Stomach (tissue), 4 donors: Measurements from ENCODE around the gene KATNB1.

ENCODE experiments used
- POLR2AphosphoS5 ChIP-seq, 3 donors: sonication (generic); formaldehyde crosslinking; IDR thresholded peaks; one replicate each; pipeline ENCODE4 v1.6.1; 2016; ENCODE audit warnings: antibody characterized with exemption in 3 of 3
- TF ChIP-seq, protein P1 (sequence below), 7 experiments: fragments of 450-650 bp in 4 of 7; fragments of 200-600 bp in 3 of 7; sonication (generic) in 3 of 7; IDR thresholded peaks; one replicate each; pipeline ENCODE4 v1.5.1; 2016 to 2019; ENCODE audit warnings: antibody characterized with exemption in 7 of 7, control low read depth in 2 of 7, mild to moderate bottlenecking in 1 of 7

DNA sequence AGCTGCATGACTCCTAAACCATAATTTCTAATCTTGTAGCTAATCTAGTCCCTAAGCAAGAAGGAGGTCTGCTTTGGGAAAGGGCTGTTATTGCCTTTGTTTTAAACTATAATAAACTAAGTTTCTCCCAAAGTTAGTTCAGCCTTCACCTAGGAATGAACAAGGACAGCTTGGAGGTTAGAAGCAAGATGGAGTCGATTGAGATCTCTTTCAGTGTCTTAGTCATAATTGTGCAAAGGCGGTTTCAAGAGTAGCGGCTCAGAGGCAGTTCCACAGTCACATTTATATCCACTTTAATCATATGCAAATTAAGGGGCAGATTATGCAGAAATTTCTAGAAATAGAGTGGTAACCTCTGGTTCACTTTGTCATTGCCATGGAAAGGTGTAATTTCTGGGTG is 23.6 kb upstream of the KATNB1 start:
- TF ChIP-seq, protein P1, sequence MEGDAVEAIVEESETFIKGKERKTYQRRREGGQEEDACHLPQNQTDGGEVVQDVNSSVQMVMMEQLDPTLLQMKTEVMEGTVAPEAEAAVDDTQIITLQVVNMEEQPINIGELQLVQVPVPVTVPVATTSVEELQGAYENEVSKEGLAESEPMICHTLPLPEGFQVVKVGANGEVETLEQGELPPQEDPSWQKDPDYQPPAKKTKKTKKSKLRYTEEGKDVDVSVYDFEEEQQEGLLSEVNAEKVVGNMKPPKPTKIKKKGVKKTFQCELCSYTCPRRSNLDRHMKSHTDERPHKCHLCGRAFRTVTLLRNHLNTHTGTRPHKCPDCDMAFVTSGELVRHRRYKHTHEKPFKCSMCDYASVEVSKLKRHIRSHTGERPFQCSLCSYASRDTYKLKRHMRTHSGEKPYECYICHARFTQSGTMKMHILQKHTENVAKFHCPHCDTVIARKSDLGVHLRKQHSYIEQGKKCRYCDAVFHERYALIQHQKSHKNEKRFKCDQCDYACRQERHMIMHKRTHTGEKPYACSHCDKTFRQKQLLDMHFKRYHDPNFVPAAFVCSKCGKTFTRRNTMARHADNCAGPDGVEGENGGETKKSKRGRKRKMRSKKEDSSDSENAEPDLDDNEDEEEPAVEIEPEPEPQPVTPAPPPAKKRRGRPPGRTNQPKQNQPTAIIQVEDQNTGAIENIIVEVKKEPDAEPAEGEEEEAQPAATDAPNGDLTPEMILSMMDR (IDR thresholded peaks at IDR 0.05): no peak
- TF ChIP-seq POLR2AphosphoS5 (IDR thresholded peaks at IDR 0.05): no peak
